ENCODE measurements around the gene CLEC5A. TPM values are rescaled to one million over a fixed set of nuclear protein-coding genes. Genes with fewer than 3 reads are reported as not detected.

CLEC5A gene
- total and polyA plus RNA-seq, 9 of the 15 experiments (the other 6 are each of a cell fraction or from before 2014, with no cell fraction given), result not detected

DNA sequence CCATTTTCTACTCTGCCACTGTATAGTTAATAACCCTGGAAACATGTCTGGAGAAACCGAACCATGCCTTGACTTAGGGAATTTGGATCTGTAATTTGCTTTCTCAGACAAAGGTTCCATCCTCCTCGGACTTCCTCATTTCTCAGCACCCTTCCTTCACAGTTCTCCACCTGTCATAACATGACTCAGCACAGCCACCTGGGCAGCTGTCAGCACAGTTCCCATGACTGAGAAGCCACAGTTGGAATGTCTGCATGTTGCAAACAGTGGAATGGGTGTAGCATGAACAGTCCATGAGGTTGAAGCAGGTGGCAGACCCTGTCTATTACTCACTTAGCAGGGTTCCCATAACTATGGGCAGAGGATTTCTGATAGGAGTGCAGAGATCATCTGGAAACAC lies 31.2 kb downstream of the CLEC5A start:
- H3K9me1 ChIP-seq (ENCODE audit: control insufficient read depth, insufficient read depth, low read length), result no peaks in the 10 kb centered on the region
- TF ChIP-seq BCOR (IDR thresholded peaks at IDR 0.05) (no peak), JUND (IDR thresholded peaks at IDR 0.05; ENCODE audit: borderline replicate concordance, low read depth, low read length) (no peak), JUND (tag; IDR thresholded peaks at IDR 0.05; ENCODE audit: borderline replicate concordance, low read depth, low read length) (no peak), ZNF507 (tag; conservative IDR thresholded peaks at IDR 0.05) (no peak), SPI1 (IDR thresholded peaks at IDR 0.05; ENCODE audit: borderline replicate concordance, low read depth, low read length) (peak; percentile 50; the same call in 1 of the 2 replicates)
- H3K4me2 ChIP-seq (ENCODE audit: insufficient read depth, low read length), result no peak overlapping the region
- in situ Hi-C loops (cut with MboI), result no loop called here
- DNase-seq (ENCODE audit: extremely low read depth in 1 of 4, low spot score in 3 of 4) (no peak), FAIRE-seq (no peak), ATAC-seq (no peak)
- H3K27me3 ChIP-seq (ENCODE audit: control insufficient read depth in 2 of 2, insufficient read depth in 2 of 2, low read length in 2 of 2), result no peaks in the 10 kb centered on the region
- H3K27ac ChIP-seq (ENCODE audit: extremely low read depth, low read depth, low read length), result no peak overlapping the region
- BruUV-seq (replicated peaks), result no TSS peak
- WGBS (ENCODE audit: insufficient coverage, low coverage, missing lambda C conversion rate), result 0% methylated on average over 2 of the region's 2 CpGs
- no peak overlapping the region for H3K9ac ChIP-seq (ENCODE audit: insufficient read depth in 1 of 2, low read depth in 2 of 2, low read length in 2 of 2)
- H3K4me1 ChIP-seq (replicated peaks in 1 of 2; ENCODE audit: control insufficient read depth in 2 of 2, insufficient read depth in 2 of 2, low read length in 2 of 2), result no peaks in the 10 kb centered on the region
- H4K20me1 ChIP-seq (replicated peaks; ENCODE audit: control insufficient read depth, insufficient read depth, low read length), result no peaks in the 10 kb centered on the region
- H3K79me2 ChIP-seq (ENCODE audit: control insufficient read depth, insufficient read depth, low read length), result no peaks in the 10 kb centered on the region
- no peaks in the 10 kb centered on the region for H3K36me3 ChIP-seq (ENCODE audit: control insufficient read depth, insufficient read depth, low read length)
- H3K4me3 ChIP-seq, result no peak overlapping the region
- ChIA-PET CTCF (ENCODE audit: low intra/inter-chr PET ratio) (no interaction called here), POLR2A (no interaction called here)
- intact Hi-C loops (cut with micrococcal nuclease), result no loop called here
- no peaks in the 10 kb centered on the region for H3K9me3 ChIP-seq (replicated peaks; ENCODE audit: control insufficient read depth, insufficient read depth, low read depth, low read length)
- H2AFZ ChIP-seq (ENCODE audit: low read depth, low read length), result no peak overlapping the region

DNA sequence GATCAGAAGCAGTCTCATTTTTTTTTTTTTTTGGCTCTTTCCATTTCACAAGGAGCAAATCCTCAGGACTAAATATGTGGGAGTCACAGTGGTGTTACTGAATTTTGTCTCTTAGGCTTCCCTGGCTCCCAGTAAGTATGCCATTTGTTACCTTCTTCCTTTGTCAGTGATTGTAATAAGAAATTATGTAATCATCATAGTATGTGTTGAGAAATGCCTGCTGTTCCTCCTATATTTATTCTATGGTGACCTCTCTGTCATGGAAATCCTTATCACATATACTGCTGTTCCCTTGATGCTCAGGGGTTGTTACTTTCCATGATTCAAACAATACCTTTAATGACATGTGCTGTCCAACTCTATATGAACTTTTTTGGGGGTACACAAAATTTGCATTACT lies 35.4 kb downstream of the CLEC5A start:
- BruUV-seq (replicated peaks), result no TSS peak
- Histone ChIP-seq H3K36me3 (ENCODE audit: control insufficient read depth, insufficient read depth, low read length) (no peaks in the 10 kb centered on the region), H3K4me3 (no peak overlapping the region), H3K9ac (ENCODE audit: insufficient read depth in 1 of 2, low read depth in 2 of 2, low read length in 2 of 2) (no peak overlapping the region), H3K4me1 (replicated peaks in 1 of 2; ENCODE audit: control insufficient read depth in 2 of 2, insufficient read depth in 2 of 2, low read length in 2 of 2) (no peaks in the 10 kb centered on the region), H3K27ac (ENCODE audit: extremely low read depth, low read depth, low read length) (no peak overlapping the region), H2AFZ (ENCODE audit: low read depth, low read length) (no peak overlapping the region), H3K79me2 (ENCODE audit: control insufficient read depth, insufficient read depth, low read length) (no peaks in the 10 kb centered on the region), H4K20me1 (replicated peaks; ENCODE audit: control insufficient read depth, insufficient read depth, low read length) (no peaks in the 10 kb centered on the region), H3K4me2 (ENCODE audit: insufficient read depth, low read length) (no peak overlapping the region), H3K9me1 (ENCODE audit: control insufficient read depth, insufficient read depth, low read length) (no peaks in the 10 kb centered on the region), H3K9me3 (replicated peaks; ENCODE audit: control insufficient read depth, insufficient read depth, low read depth, low read length) (no peaks in the 10 kb centered on the region), H3K27me3 (ENCODE audit: control insufficient read depth in 2 of 2, insufficient read depth in 2 of 2, low read length in 2 of 2) (no peaks in the 10 kb centered on the region)
- DNase-seq (ENCODE audit: extremely low read depth in 1 of 4, low spot score in 3 of 4), result no peak
- no peak for ATAC-seq
- in situ Hi-C loops (cut with MboI) (no loop called here), intact Hi-C loops (cut with micrococcal nuclease) (no loop called here)
- ChIA-PET POLR2A (no interaction called here), CTCF (ENCODE audit: low intra/inter-chr PET ratio) (no interaction called here)
- FAIRE-seq, result no peak
- TF ChIP-seq KDM1A (IDR thresholded peaks at IDR 0.05) (no peak), HDAC8 (tag; IDR thresholded peaks at IDR 0.05) (no peak), ELF1 (tag; IDR thresholded peaks at IDR 0.05) (no peak), HDAC2 (IDR thresholded peaks at IDR 0.05) (no peak)
- TF ChIP-seq, protein P1, sequence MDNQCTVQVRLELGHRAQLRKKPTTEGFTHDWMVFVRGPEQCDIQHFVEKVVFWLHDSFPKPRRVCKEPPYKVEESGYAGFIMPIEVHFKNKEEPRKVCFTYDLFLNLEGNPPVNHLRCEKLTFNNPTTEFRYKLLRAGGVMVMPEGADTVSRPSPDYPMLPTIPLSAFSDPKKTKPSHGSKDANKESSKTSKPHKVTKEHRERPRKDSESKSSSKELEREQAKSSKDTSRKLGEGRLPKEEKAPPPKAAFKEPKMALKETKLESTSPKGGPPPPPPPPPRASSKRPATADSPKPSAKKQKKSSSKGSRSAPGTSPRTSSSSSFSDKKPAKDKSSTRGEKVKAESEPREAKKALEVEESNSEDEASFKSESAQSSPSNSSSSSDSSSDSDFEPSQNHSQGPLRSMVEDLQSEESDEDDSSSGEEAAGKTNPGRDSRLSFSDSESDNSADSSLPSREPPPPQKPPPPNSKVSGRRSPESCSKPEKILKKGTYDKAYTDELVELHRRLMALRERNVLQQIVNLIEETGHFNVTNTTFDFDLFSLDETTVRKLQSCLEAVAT (IDR thresholded peaks at IDR 0.05), result no peak
- TF ChIP-seq, protein P2, sequence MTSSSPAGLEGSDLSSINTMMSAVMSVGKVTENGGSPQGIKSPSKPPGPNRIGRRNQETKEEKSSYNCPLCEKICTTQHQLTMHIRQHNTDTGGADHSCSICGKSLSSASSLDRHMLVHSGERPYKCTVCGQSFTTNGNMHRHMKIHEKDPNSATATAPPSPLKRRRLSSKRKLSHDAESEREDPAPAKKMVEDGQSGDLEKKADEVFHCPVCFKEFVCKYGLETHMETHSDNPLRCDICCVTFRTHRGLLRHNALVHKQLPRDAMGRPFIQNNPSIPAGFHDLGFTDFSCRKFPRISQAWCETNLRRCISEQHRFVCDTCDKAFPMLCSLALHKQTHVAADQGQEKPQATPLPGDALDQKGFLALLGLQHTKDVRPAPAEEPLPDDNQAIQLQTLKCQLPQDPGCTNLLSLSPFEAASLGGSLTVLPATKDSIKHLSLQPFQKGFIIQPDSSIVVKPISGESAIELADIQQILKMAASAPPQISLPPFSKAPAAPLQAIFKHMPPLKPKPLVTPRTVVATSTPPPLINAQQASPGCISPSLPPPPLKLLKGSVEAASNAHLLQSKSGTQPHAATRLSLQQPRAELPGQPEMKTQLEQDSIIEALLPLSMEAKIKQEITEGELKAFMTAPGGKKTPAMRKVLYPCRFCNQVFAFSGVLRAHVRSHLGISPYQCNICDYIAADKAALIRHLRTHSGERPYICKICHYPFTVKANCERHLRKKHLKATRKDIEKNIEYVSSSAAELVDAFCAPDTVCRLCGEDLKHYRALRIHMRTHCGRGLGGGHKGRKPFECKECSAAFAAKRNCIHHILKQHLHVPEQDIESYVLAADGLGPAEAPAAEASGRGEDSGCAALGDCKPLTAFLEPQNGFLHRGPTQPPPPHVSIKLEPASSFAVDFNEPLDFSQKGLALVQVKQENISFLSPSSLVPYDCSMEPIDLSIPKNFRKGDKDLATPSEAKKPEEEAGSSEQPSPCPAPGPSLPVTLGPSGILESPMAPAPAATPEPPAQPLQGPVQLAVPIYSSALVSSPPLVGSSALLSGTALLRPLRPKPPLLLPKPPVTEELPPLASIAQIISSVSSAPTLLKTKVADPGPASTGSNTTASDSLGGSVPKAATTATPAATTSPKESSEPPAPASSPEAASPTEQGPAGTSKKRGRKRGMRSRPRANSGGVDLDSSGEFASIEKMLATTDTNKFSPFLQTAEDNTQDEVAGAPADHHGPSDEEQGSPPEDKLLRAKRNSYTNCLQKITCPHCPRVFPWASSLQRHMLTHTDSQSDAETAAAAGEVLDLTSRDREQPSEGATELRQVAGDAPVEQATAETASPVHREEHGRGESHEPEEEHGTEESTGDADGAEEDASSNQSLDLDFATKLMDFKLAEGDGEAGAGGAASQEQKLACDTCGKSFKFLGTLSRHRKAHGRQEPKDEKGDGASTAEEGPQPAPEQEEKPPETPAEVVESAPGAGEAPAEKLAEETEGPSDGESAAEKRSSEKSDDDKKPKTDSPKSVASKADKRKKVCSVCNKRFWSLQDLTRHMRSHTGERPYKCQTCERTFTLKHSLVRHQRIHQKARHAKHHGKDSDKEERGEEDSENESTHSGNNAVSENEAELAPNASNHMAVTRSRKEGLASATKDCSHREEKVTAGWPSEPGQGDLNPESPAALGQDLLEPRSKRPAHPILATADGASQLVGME (CRISPR knock-in tag; IDR thresholded peaks at IDR 0.05), result no peak
